GOT3 (cell line): ENCODE measurements around the gene RNH1.

Experiments
- DNase-seq: peaks from one replicate; lab custom pipeline; 2025; ENCODE audit warnings: mixed read lengths; lab: John Stamatoyannopoulos, UW

Gene RNH1

DNA sequence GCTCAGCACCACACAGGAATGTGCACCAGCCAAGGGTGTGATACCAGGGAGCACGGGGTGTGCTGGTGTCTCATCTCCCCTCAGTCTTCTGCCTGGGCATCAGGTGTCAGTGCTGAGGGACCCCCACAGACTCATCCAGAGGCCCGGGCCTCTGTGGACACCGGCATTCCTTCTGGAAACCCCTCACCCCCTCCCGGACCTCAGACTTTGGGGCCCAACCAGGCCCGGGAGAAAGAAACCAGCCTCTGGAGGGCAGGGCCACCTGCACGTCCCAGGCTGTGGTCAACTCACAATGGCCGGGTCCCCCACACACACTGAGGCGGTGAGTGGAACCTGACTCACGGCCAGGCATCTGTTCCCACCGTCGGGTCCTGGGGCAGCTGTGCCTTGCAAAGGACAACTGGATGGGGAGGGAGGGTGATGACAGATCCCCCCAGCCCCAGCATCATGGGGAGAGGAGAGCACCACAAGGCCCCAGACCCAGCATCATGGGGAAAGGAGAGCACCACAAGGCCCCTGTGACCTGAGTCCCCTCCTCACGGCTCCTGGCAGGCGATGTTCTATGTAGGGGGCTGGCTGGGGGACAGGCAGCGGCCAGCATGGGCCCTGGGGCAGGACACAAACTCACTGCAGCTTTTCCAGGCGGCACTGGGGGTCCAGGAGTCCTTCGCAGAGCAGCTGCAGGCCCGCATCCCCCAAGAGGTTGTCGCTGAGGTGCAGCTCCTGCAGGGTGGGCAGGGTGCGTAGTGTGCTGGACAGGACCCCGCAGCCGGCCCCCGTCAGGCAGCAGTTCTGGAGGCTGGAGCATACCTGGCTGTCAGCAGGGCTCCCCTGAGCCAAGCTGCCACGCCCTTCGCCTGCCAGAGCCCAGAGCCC lies 7.6 kb downstream of the RNH1 start:
- DNase-seq = no peak

DNA sequence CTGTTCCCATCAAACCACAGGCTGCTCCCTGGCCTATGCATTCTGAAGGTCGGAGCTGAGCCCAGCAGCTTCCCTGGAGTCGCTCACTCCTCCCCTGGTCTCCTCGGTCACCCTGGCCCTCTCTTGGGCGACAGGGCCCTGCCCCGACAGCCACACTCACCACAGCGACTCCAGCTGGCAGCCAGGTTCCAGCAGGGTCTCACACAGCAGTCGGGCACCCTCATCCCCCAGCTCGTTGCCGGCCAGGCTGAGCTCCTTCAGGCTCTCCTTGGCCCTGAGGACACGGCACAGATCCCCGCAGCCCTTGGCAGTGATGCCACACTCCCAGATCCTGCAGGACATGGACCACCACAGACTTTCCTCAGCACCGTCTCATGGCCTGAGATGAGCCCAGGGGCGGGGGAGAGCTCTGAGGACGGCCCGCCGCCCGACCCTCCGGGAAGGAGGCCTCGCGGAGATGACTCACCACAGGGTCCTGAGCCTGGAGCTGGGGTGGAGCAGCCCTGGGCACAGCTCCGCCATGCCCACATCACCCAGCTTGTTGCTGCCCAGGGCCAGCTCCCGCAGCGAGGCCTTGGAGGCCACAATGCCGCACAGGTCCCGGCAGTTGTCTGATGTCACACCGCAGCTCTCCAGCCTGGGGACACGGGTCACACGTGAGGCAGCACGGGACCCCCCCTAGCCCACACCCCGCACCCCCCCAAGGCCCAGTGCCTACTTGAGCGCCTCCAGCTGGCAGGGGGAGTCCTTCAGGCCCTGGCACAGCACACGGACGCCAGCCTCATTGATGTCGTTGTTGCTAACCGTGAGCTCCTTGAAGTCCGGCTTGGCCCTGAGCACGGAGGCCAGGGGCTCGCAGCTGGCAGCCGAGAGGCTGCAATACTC lies 8.5 kb downstream of the RNH1 start:
- no peak for DNase-seq

DNA sequence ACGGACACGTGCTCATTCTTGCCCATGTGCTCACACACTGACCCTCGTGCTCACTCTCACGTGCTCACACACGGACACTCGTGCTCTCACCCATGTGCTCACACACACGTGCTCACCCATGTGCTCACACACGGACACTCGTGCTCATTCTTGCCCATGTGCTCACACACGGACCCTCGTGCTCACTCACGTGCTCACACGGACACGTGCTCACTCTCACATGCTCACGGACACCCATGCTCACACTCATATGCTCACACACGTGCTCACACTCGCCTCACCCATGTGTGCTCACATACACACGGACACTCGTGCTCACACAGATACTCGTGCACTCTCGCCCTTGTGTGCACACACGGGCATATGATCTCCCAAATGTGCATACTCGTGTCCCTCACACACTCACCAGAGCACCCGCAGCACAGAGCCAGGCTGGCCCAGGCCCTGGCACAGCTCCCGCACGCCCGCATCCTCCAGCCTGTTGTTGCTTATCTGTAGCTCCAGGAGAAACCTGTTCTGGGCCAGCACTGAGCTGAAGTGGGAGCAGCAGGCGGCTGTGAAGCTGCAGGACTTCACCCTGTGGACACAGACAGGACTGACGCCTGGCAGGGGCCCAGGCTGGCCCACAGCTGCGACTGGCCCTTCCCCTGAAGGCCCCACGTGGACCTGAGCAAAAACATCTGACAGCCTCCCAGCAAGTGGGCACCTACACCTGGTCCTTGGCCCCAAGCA lies 9.3 kb downstream of the RNH1 start:
- no peak for DNase-seq

DNA sequence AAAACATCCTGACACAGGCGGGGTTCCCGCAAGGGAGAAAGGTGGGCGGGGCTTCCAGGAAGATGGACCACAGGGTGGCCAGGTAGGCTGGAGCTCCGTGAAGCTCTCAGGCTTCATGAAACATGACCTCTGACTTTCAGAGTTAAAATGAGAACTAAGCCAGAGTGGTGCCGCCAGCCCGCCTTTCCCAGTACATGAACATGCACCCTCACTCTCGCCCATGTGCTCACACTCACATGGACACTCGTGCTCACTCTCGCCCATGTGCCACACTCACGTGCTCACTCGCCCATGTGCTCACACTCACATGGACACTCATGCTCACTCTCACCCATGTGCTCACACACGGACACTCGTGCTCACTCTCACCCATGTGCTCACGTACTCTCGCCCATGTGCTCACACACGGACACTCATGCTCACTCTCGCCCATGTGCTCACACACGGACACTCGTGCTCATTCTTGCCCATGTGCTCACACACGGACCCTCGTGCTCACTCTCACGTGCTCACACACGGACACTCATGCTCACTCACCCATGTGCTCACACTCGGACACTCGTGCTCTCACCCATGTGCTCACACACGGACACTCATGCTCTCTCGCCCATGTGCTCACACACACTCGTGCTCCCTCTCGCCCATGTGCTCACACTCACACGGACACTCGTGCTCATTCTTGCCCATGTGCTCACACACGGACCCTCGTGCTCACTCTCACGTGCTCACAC lies 10.0 kb downstream of the RNH1 start:
- no peak for DNase-seq

DNA sequence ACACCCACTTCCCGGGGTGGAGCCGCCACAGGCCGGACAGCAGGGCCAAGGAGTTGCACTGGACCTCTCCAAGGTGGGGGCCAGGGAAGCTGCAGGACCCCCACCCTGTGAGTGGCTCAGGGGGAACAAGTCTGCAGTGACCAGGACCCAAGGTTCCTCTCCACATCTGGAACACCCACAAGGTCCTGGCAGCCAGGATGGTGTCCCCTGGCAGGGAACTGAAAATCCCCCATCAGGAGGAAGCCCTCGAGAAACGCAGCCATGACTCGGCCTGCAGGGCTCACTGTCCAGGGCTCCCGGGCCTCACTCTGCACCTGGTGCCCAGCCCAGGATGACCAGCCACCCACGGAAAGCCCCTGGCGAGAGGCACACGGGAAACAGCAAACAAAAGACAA lies 11.5 kb downstream of the RNH1 start:
- no peak for DNase-seq

DNA sequence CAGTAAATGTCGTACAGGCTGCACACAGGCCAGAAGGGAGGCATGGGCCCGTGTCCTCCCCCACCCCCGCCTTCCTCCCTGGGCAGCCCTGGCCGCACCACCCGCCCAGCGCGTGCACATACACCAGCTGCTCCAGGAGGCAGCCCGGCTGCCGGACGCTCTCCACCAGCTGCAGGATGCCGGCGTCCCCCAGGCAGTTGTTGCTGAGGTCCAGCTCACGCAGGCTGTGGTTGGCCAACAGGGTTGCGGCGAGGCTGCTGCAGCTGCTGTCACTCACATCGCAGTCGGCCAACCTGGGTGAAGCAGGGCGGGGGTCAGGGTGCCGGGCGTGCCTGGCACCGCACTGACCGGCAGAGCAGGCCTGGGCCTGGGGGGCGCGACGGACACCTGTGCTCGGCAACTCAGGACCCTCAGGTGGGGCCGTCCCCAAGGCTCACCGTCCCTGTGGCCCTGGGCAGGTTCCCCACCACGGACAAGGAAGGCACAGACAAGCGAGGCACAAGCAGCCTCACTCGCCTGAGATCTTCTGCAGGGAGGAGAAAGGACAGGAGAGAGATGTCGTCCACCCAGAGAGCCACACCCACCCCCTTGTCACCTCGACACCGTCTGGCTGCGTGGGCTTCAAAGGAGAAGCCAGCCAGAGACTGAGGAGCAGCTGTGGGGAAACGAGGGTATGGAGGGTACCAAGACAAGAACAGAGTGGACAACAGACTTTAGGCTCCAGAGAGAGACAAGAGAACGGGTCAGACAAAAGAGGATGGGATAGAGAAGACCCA lies 12.1 kb downstream of the RNH1 start:
- no peak for DNase-seq

DNA sequence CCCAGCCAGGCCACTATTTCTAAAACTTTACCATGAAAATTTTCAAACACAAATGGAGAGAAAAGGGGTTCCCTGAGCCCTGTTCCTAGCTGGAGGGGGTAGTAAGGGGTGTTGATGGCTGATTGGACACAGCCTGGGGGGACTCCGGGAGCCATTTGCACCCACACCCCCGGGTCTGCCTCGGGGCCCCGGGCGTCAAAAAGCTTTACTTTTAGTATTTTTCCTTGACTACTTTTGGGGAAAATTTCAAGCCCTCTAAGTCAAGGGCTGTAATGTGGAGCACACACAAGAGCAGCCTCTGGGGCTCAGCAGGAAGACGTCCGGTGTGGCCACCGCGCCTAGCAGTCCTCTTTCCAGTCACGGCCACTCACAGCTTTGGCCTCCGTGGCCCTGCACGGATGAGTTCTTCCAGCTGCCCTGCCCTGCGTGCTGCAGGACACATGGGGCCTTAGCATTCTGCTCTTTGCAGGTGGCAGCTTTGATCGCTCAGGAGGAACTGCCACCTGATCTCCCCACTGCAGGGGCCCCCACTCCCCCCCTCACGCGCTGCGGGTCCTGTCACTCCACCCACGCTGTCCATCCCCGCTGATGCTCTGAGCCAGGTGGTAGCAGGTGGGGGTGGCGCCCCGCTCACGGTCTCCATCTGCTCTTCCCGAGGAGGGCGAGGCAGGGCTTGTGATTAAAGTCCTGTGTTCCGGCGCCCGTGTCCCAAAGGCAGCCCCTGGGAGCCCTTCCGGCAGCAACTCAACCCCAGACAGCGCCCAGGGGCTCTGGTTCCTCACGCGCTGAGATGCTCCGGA lies 14.4 kb downstream of the RNH1 start:
- DNase-seq = no peak

DNA sequence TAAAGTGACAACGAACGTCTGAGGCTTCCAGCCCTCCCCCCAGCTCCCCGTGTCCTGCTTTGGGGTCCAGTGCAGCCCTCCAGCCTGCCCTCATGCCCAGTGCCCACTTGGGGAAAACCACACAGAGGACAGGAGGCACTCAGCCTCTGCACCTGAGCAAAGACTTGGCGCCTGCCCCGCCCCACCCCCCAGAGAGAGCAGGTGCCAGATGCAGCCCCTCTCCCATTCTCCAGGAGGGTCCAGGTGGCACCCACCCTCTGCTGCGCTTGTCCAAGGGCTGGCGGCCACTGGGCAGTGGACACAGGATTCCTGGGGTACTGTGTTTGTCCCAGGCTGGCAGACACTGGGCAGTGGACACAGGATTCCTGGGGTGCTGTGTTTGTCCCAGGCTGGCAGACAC lies 15.7 kb downstream of the RNH1 start:
- no peak for DNase-seq

DNA sequence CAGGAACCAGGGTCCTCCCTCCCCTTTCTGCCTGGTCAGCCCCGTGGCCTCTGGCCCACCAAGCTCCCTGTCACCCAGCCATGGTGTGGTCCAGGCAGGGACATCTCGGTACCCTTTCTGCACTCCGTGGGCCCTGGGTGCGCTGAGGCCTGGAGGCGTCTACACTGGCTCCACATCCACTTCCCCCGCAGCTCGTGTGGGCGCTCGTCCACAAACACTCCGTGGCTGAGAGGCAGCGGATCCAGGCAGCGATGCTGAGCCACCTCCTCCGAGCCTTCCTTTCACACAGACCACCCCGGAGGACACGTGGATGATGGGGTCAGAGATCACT lies 16.1 kb downstream of the RNH1 start:
- no peak for DNase-seq

DNA sequence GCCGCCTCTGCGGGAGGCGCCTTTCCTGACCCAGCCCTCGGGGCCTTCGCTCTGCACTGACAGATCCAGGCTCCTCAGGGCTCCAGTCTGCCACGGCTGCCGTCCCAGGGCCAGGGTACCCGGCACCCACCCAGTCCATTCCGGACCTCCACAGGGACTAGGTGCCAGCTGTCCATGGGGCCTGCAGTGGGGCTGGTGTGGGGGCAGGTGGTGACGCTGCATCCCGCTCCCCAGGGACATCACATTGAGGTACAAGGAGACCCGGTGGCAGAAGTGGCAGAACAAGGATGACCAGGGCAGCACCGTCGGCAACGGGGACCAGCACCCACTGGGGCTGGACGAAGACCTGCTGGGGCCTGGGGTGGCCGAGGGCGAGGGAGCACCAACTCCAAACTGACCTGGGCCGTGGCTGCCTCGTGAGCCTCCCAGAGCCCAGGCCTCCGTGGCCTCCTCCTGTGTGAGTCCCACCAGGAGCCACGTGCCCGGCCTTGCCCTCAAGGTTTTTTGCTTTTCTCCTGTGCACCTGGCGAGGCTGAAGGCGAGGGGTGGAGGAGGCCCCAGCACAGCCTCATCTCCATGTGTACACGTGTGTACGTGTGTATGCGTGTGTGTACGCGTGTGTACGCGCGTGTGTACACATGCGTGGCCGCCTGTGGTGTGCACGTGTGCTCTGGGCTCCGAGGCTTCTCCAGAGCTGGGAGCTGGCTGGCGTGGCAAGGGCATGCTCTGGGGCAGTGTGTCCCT lies 16.7 kb downstream of the RNH1 start:
- DNase-seq = no peak

DNA sequence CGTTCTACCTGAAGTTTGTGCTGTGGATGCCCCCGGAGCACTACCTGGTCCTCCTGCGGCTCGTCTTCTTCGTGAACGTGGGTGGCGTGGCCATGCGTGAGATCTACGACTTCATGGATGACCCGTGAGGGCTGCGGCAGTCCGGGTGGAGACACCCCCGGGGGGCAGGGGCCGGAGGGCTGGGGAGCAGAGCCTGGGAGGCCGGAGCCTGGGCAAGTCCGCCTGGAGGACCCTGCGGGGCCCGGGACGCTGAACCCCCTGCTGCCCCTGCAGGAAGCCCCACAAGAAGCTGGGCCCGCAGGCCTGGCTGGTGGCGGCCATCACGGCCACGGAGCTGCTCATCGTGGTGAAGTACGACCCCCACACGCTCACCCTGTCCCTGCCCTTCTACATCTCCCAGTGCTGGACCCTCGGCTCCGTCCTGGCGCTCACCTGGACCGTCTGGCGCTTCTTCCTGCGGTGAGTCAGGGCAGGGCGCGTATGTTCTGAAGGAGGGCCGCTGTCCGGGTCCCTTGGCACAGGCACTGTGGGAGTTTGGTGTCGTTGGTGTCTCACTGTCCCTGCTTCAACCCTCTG lies 17.3 kb downstream of the RNH1 start:
- no peak for DNase-seq

DNA sequence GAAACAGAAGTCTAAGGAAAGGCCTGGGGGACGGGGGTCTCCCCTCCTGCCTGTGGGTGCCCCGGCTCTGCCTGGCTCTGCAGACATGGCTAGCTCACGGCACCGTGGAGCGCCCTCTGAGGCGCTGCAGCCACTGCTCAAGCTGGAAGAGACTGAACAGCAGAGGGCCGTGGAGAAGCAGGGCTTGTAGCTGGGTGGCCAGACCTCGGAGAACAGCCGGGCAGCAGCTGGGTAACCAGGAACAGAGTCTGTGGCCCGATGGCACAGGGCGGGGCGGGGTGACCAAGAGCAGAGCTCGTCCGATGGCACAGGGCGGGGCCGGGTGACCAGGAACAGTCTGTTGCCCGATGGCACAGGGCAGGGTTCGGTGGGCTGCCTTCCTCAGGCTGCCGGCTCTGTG lies 18.1 kb downstream of the RNH1 start:
- no peak for DNase-seq

DNA sequence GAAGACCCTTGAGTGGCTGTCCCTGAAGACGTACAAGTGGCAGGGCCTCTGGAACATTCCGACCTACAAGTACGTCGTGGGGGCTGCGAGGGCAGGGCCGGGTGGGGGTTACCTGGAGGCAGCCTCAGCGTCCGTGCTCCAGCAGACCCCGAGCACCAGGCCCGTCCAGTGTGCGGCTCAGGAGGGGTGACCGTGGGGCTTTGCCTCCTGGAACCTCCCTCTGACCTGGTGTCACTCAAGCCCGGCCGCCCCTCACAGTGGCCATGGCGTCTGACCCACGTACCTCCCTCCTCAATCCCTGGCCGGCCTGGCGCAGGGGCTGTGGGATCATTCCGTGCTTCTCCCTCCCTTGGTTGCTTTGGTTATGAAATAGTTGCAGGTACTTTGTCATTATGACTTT lies 18.5 kb downstream of the RNH1 start:
- DNase-seq = no peak

DNA sequence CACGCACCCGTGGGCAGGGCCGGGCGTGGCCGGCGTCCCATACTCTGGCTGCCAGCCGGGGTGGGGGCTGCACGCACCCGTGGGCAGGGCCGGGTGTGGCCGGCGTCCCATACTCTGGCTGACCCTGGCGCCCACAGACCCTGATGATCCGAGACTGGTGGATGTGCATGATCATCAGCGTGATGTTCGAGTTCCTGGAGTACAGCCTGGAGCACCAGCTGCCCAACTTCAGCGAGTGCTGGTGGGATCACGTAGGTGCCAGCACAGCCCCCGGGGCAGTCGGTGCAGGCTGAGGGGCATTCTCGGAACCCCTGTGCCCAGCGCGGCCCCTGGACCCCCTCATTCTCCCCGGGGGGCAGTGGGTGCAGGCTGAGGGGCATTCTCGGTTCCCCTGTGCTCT lies 19.0 kb downstream of the RNH1 start:
- DNase-seq = no peak

DNA sequence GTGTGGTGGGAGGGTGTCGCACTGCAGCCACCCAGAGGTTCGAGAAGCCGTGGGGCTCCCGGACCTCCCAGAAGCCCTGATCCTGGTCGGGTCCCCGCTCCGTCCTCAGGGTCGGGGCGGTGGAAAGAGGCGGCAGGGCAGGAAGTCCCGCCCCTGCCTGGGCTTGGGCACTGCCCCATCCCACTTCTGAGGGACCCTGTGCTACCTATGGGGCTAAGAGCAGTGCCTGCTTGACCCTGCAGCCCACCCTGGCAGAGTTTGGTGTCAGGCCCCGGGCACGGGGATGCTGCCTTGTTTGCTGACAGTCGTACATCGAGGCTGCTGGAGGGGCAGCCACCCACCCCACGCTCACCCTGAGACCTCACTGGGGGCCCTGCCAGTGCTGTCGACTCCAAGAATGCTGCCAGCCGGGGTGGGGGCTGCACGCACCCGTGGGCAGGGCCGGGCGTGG lies 19.4 kb downstream of the RNH1 start:
- no peak for DNase-seq

DNA sequence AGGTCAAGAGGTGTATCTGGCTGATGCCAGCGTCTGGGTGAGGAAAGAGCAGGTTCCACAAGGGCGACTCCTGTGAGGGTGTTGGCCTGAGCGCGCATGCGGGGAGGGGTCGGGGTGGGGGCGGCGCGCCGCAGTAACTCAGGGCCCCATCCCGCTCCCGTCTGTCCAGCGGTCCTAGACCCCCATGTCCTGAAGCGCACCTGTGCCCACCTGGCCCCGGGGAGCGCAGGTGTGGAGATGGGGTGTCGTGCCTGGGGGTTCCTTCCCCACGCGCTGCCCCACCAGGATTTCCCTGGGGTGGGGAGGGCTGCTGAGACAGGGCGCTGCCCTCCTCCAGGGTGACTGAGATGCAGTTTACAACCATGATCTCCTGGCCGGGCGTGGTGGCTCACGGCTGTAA lies 20.9 kb downstream of the RNH1 start:
- no peak for DNase-seq

DNA sequence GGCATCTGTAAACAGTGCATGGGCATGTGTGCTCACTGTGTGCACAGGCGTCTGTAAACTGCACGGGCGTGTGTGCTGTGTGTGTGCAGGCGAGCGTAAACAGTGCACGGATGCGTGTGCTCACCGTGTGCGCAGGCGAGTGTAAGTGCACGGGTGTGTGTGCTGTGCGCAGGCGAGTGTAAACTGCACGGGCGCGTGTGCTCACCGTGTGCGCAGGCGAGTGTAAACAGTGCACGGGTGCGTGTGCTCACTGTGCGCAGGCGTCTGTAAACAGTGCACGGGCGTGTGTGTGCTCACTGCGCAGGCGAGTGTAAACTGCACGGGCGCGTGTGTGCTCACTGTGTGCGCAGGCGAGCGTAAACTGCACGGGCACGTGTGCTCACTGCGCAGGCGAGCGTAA lies 22.4 kb downstream of the RNH1 start:
- DNase-seq = no peak

DNA sequence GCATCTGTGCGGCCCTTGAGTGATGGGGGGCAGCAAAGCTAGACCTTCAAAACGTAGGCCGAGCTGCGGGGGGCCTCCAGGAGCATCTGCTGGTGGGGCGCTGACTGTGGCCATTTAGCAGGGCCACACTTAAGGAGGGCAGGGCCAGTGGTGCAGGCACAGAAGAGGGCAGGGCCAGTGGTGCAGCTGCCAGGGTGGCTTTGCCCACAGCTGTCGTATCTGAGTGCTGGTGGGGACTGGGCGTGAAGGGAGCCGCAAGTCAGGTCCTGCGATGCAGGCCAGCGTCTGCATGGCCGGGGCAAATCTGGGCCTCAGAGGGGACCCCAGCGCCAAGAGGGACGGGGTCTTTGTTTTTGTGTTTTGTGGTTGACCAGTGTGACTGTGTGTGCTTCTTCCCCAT lies 27.7 kb downstream of the RNH1 start:
- no peak for DNase-seq

DNA sequence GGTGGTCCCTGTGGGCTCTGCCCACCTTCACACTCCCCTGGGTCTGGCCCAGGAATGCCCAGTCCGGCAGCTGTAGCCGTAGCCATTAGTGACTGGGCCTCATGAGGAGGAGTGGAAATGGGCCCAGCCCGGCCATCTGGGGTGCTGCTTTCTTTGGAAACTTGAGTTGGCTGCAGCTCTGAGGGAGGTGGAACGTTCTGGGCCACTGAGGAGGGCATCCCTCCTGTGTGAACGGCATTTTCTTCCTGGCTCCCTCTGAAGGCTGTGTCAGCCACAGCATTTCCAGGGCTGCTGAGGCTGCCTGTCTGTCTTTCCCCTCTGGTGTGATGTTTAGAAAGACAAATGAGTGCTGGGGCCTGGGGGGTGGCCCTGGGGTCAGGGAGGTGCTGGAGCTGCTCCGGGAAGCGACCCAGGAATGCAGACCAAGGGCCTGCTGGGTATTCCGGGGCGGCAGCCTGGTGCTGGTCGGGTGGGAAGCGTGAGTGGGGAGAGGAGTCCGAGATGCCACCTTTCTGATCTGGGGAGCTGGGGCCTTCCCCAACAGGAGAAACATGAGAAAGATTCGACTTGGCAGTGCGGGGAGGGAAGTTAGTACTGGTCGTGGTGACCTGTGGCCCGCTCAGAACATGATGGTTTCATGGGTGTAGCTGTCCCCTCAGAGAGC lies 29.9 kb downstream of the RNH1 start:
- DNase-seq = no peak
